ENCODE data around the gene MEF2B.

Gene MEF2B

GRCh38 chr19:19170053-19170872, at the start of gene MEF2B:
TSS of gene MEF2B (minus strand) at chr19:19170263. CDS start at chr19:19150735, 19,528 bp downstream.
- peak; percentile 93 for DNase-seq

GRCh38 chr19:19218911-19219310, 48.8 kb upstream of the MEF2B start:
- no peak for DNase-seq

- DNase-seq, result peak; percentile 45
Measured at GRCh38 chr19:19217099-19217498, 47.0 kb upstream of the MEF2B start.

GRCh38 chr19:19215792-19216191, 45.7 kb upstream of the MEF2B start:
- no peak for DNase-seq

GRCh38 chr19:19214892-19215291, 44.8 kb upstream of the MEF2B start:
- DNase-seq, result peak; percentile 76

GRCh38 chr19:19214159-19214490, 44.1 kb upstream of the MEF2B start:
- no peak for DNase-seq

GRCh38 chr19:19213426-19214158, 43.5 kb upstream of the MEF2B start:
- no peak for DNase-seq

- no peak for DNase-seq
Measured at GRCh38 chr19:19212916-19213315, 42.9 kb upstream of the MEF2B start.

- DNase-seq, result no peak
Measured at GRCh38 chr19:19211499-19212420, 41.7 kb upstream of the MEF2B start, which contains the start of gene NCAN. TSS of gene NCAN (plus strand) at chr19:19211958. CDS start at chr19:19216954, 4,996 bp downstream.

- DNase-seq, result no peak
Measured at GRCh38 chr19:19209372-19209771, 39.3 kb upstream of the MEF2B start.

- peak; percentile 73 for DNase-seq
Measured at GRCh38 chr19:19207637-19208572, 37.8 kb upstream of the MEF2B start.

GRCh38 chr19:19206938-19207337, 36.9 kb upstream of the MEF2B start:
- no peak for DNase-seq

- no peak for DNase-seq
Measured at GRCh38 chr19:19205416-19206410, 35.6 kb upstream of the MEF2B start.

- no peak for DNase-seq
Measured at GRCh38 chr19:19204181-19204580, 34.1 kb upstream of the MEF2B start.

- DNase-seq, result peak; percentile 98
Measured at GRCh38 chr19:19203012-19203856, 33.2 kb upstream of the MEF2B start, which contains the start of gene NR2C2AP. TSS of gene NR2C2AP (minus strand) at chr19:19203414. CDS start at chr19:19203060, 354 bp downstream.

GRCh38 chr19:19202707-19203011, 32.6 kb upstream of the MEF2B start:
- DNase-seq, result peak; percentile 27

GRCh38 chr19:19201697-19202630, 31.9 kb upstream of the MEF2B start:
- no peak for DNase-seq

- no peak for DNase-seq
Measured at GRCh38 chr19:19193926-19194325, 23.9 kb upstream of the MEF2B start.
